ENCODE results near the gene ACTC1.

Gene ACTC1

GRCh38 chr15:34799149-34800101 lies 4.1 kb upstream of the ACTC1 start:
- Histone ChIP-seq H3K4me2 (ENCODE audit: insufficient read depth, low read length) (no peak overlapping the region), H3K9me3 (ENCODE audit: insufficient read depth, low read length, severe bottlenecking) (no peaks in the 10 kb centered on the region), H2AFZ (ENCODE audit: low read depth, low read length) (no peak overlapping the region), H3K4me1 (ENCODE audit: insufficient read depth, low read length) (no peaks in the 10 kb centered on the region), H3K27ac (ENCODE audit: low read length) (no peak overlapping the region), H3K27me3 (ENCODE audit: insufficient read depth, low read length, poor library complexity) (peaks cover 7% of the 10 kb centered on the region), H3K36me3 (ENCODE audit: insufficient read depth, low read length) (no peaks in the 10 kb centered on the region), H3K79me2 (ENCODE audit: insufficient read depth, low read length) (no peaks in the 10 kb centered on the region), H4K20me1 (ENCODE audit: insufficient read depth, low read length) (no peaks in the 10 kb centered on the region), H3K9ac (ENCODE audit: low read depth, low read length) (no peak overlapping the region), H3K4me3 (ENCODE audit: low read depth in 1 of 2, low read length in 2 of 2) (no peak overlapping the region)
- DNase-seq (no peak), ATAC-seq (ENCODE audit: insufficient read depth, low read depth) (no peak)
- TF ChIP-seq CTCF (IDR thresholded peaks at IDR 0.05; ENCODE audit: borderline replicate concordance, extremely low read depth, low read length, poor library complexity, severe bottlenecking) (no peak), EZH2 (IDR thresholded peaks at IDR 0.05; ENCODE audit: borderline replicate concordance, low read depth, low read length, severe bottlenecking) (no peak)

DNA sequence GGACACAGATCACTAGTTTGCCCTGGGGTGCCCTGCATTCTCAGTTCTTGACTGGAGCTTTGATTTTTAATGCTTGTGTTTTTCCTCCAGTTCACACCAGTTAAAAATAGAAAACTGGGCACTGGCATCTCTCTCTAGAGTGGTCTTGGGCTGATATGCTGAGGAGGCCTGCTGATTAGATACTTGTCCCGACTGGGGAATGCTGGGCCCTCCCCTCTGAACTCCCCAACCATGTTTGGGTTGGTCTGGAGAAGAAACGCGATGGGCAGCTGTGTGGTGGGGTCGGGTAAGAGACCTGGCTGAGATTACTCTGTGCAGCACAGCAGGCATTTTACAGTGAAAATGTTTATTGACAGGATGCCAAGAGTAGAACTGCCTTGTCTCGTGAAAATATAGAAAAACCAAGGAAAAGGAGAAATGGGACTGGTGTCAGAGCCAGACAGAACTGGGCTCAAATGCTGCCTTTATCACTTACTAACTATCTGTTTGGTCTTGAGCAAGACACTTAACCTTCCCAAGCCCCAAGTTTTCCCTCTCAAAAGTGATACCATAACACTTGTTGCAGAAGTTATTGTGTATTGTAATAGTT lies 1.6 kb upstream of the ACTC1 start:
- Histone ChIP-seq H3K79me2 (ENCODE audit: insufficient read depth, low read length) (no peaks in the 10 kb centered on the region), H3K4me3 (ENCODE audit: low read depth in 1 of 2, low read length in 2 of 2) (no peak overlapping the region), H3K27ac (ENCODE audit: low read length) (no peak overlapping the region), H2AFZ (ENCODE audit: low read depth, low read length) (no peak overlapping the region), H3K9ac (ENCODE audit: low read depth, low read length) (no peak overlapping the region), H4K20me1 (ENCODE audit: insufficient read depth, low read length) (no peaks in the 10 kb centered on the region), H3K27me3 (ENCODE audit: insufficient read depth, low read length, poor library complexity) (peaks cover 7% of the 10 kb centered on the region), H3K4me2 (ENCODE audit: insufficient read depth, low read length) (no peak overlapping the region), H3K9me3 (ENCODE audit: insufficient read depth, low read length, severe bottlenecking) (no peaks in the 10 kb centered on the region), H3K4me1 (ENCODE audit: insufficient read depth, low read length) (no peaks in the 10 kb centered on the region), H3K36me3 (ENCODE audit: insufficient read depth, low read length) (no peaks in the 10 kb centered on the region)
- TF ChIP-seq CTCF (IDR thresholded peaks at IDR 0.05; ENCODE audit: borderline replicate concordance, extremely low read depth, low read length, poor library complexity, severe bottlenecking) (no peak), EZH2 (IDR thresholded peaks at IDR 0.05; ENCODE audit: borderline replicate concordance, low read depth, low read length, severe bottlenecking) (no peak)
- ATAC-seq (ENCODE audit: insufficient read depth, low read depth) (no peak), DNase-seq (no peak)

- H3K4me3 ChIP-seq (ENCODE audit: low read depth in 1 of 2, low read length in 2 of 2): no peak overlapping the region
- no peak overlapping the region for H3K9ac ChIP-seq (ENCODE audit: low read depth, low read length)
- no peak for TF ChIP-seq EZH2 (IDR thresholded peaks at IDR 0.05; ENCODE audit: borderline replicate concordance, low read depth, low read length, severe bottlenecking)
- TF ChIP-seq CTCF (IDR thresholded peaks at IDR 0.05; ENCODE audit: borderline replicate concordance, extremely low read depth, low read length, poor library complexity, severe bottlenecking): no peak
Measured at GRCh38 chr15:34794590-34795206, 651 bp downstream of the ACTC1 start.

More at GRCh38 chr15:34794590-34795206, 651 bp downstream of the ACTC1 start:
- Histone ChIP-seq H4K20me1 (ENCODE audit: insufficient read depth, low read length) (no peaks in the 10 kb centered on the region), H2AFZ (ENCODE audit: low read depth, low read length) (no peak overlapping the region), H3K9me3 (ENCODE audit: insufficient read depth, low read length, severe bottlenecking) (no peaks in the 10 kb centered on the region), H3K36me3 (ENCODE audit: insufficient read depth, low read length) (no peaks in the 10 kb centered on the region), H3K27ac (ENCODE audit: low read length) (no peak overlapping the region), H3K4me1 (ENCODE audit: insufficient read depth, low read length) (no peaks in the 10 kb centered on the region), H3K4me2 (ENCODE audit: insufficient read depth, low read length) (no peak overlapping the region), H3K79me2 (ENCODE audit: insufficient read depth, low read length) (no peaks in the 10 kb centered on the region), H3K27me3 (ENCODE audit: insufficient read depth, low read length, poor library complexity) (peaks cover 7% of the 10 kb centered on the region)
- ATAC-seq (ENCODE audit: insufficient read depth, low read depth) (no peak), DNase-seq (no peak)

All from DND-41 (cell line).